Upper lobe of left lung (tissue), 6 donors: ENCODE data around the gene DHRS2. TPM values are rescaled to one million over a fixed set of nuclear protein-coding genes. Genes with fewer than 3 reads are reported as not detected.

Source experiments
- ATAC-seq, 2 donors: fragments of 200-7000 bp; cut with Tn5 transposase; one replicate each; pipeline ENCODE4 v1.9.1; 2022; ENCODE audit warnings: mild to moderate bottlenecking in 2 of 2, moderate library complexity in 2 of 2; ENCODE audit not compliant: low FRiP score in 2 of 2
- DNase-seq, 2 donors: peaks; one replicate each; pipeline ENCODE4 v3.0.0-alpha.2; 2019 to 2020
- H3K27ac ChIP-seq, 4 donors: fragments of 200-600 bp; sonication (generic); one replicate each; pipeline ENCODE4 v1.5.1; 2016 to 2019
- H3K27me3 ChIP-seq, 4 donors: fragments of 200-600 bp; sonication (generic); one replicate each; pipeline ENCODE4 v1.5.1; 2017 to 2019
- H3K36me3 ChIP-seq, 4 donors: fragments of 200-600 bp; sonication (generic); one replicate each; pipeline ENCODE4 v1.5.1; 2016 to 2019
- H3K4me1 ChIP-seq, 4 donors: fragments of 200-600 bp; sonication (generic); one replicate each; pipeline ENCODE4 v1.5.1; 2018 to 2019
- H3K4me3 ChIP-seq, 4 donors: fragments of 200-600 bp; sonication (generic); one replicate each; pipeline ENCODE4 v1.5.1; 2017 to 2019; ENCODE audit warnings: mild to moderate bottlenecking in 2 of 4, moderate library complexity in 1 of 4
- H3K9me3 ChIP-seq, 4 donors: fragments of 200-600 bp; sonication (generic); one replicate each; pipeline ENCODE4 v1.5.1; 2018 to 2019
- CTCF ChIP-seq, 6 experiments: fragments of 450-650 bp in 4 of 6; fragments of 200-600 bp in 2 of 6; sonication (generic) in 2 of 6; IDR thresholded peaks; one replicate each; pipeline ENCODE4 v1.5.1; 2016 to 2019; ENCODE audit warnings: antibody characterized with exemption in 6 of 6
- EP300 ChIP-seq, 4 donors: sonication (generic); formaldehyde crosslinking; IDR thresholded peaks; one replicate each; pipeline ENCODE4 v1.5.1; 2017; ENCODE audit warnings: antibody characterized with exemption in 4 of 4, control low read depth in 2 of 4
- POLR2A ChIP-seq, 4 donors: fragments of 450-650 bp; IDR thresholded peaks; one replicate each; pipeline ENCODE4 v1.5.1; 2016 to 2017; ENCODE audit warnings: antibody characterized with exemption in 4 of 4, mild to moderate bottlenecking in 2 of 4
- POLR2AphosphoS5 ChIP-seq, 2 donors: sonication (generic); formaldehyde crosslinking; IDR thresholded peaks; one replicate each; pipeline ENCODE4 v1.5.1; 2017; ENCODE audit warnings: antibody characterized with exemption in 2 of 2
- WGBS, 2 donors: methylation state at CpG; one replicate each; pipeline ENCODE4 v1.1.5; 2017 to 2018; 5-methylcytosine and 5-hydroxymethylcytosine counted together
- total RNA-seq, 6 donors: library from RNA; depleted of rRNA in 4 of 6; stranded (reverse); fragments of >200 nt in 4 of 6; gene quantifications; one replicate each; pipeline versions ENCODE4 v1.1.0 to v1.2.1, GENCODE V29; 2016 to 2021
- donor health status: DM: no; HTN: no; CAD: no; lungs with moderate emphysema.
- donor health status: DM: no; HTN: yes; CAD: no; lungs with severe emphysema.

The DHRS2 gene
- total RNA-seq, 6 donors from 2014 or later = 0.30 to 5.2 (median 0.76) TPM; not detected in 1

- Histone ChIP-seq H3K36me3 (no peaks in the 10 kb centered on the region), H3K4me3 (no peak overlapping the region), H3K4me1 (peaks cover 0 to 10% (median 0%) of the 10 kb centered on the region in 4 donors), H3K27ac (no peak overlapping the region), H3K27me3 (no peaks in the 10 kb centered on the region), H3K9me3 (no peaks in the 10 kb centered on the region)
- TF ChIP-seq POLR2AphosphoS5 (IDR thresholded peaks at IDR 0.05) = no peak
- TF ChIP-seq CTCF (IDR thresholded peaks at IDR 0.05) = no peak
- no peak for TF ChIP-seq POLR2A (IDR thresholded peaks at IDR 0.05)
- no peak for TF ChIP-seq EP300 (IDR thresholded peaks at IDR 0.05)
- DNase-seq = no peak
- 71 to 76% methylated on average over 2 of the region's 2 CpGs for WGBS, 2 donors
- ATAC-seq = no peak
These were observed 17.7 kb upstream of the DHRS2 start for GRCh38 chr14:23618415-23618988.

- ATAC-seq (no peak), DNase-seq (no peak)
- Histone ChIP-seq H3K27me3 (no peaks in the 10 kb centered on the region), H3K27ac (no peak overlapping the region), H3K36me3 (no peaks in the 10 kb centered on the region), H3K4me1 (peaks cover 0 to 10% (median 0%) of the 10 kb centered on the region in 4 donors), H3K9me3 (peaks cover 0 to 12% (median 8%) of the 10 kb centered on the region in 4 donors), H3K4me3 (no peak overlapping the region)
- WGBS, 2 donors = 69 to 83% methylated on average over 3 of the region's 3 CpGs
- TF ChIP-seq POLR2A (IDR thresholded peaks at IDR 0.05) (no peak), CTCF (IDR thresholded peaks at IDR 0.05) (no peak), EP300 (IDR thresholded peaks at IDR 0.05) (no peak), POLR2AphosphoS5 (IDR thresholded peaks at IDR 0.05) (no peak)
These were observed 15.9 kb upstream of the DHRS2 start for GRCh38 chr14:23620177-23620702.

DNA sequence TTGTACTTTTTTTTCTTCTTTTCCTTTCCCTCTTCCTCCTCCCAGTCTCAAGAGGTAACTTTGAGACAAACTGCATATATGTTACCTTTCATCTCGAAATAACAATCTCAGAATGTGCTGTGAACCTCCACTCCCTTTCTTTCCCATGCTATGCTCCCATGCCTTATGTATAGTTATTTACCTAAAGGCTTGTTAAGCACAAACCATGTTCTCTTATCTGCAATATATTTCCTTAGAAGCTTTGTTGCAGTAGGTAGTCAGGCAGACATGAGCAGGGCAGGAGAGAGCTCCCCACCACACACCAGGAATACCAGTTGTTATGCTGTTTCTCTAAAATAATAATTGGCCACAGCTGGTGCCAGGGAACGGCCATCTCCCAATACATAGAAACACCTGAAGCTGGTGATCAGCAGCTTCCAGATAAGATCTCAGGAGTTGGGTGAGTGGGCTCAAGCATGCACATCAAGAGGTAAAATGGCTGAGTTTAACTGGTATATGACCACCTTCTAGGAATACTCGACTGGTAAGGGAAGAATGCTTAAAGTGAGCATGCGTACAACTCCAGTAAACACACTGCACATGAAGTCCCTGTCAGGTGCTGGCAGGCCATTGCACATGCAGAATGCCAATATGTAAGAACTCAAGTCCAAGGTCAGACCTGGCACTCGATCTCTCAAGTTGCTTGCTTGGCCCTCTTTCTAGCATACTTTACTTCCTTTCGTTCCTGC lies 14.8 kb upstream of the DHRS2 start:
- 51 to 60% methylated on average over 6 of the region's 6 CpGs for WGBS, 2 donors
- TF ChIP-seq CTCF (IDR thresholded peaks at IDR 0.05) (no peak), POLR2A (IDR thresholded peaks at IDR 0.05) (no peak), POLR2AphosphoS5 (IDR thresholded peaks at IDR 0.05) (no peak), EP300 (IDR thresholded peaks at IDR 0.05) (no peak)
- DNase-seq (no peak), ATAC-seq (no peak)
- H3K36me3 ChIP-seq = no peaks in the 10 kb centered on the region
- no peak overlapping the region for H3K27ac ChIP-seq
- no peaks in the 10 kb centered on the region for H3K27me3 ChIP-seq
- H3K4me1 ChIP-seq = peaks cover 0 to 10% (median 0%) of the 10 kb centered on the region in 4 donors
- H3K4me3 ChIP-seq = no peak overlapping the region
- peaks cover 0 to 12% (median 8%) of the 10 kb centered on the region in 4 donors for H3K9me3 ChIP-seq

- DNase-seq (no peak), ATAC-seq (no peak)
- Histone ChIP-seq H3K27ac (no peak overlapping the region), H3K9me3 (peaks cover 0 to 12% (median 8%) of the 10 kb centered on the region in 4 donors), H3K36me3 (no peaks in the 10 kb centered on the region), H3K4me1 (peaks cover 0 to 10% (median 0%) of the 10 kb centered on the region in 4 donors), H3K27me3 (no peaks in the 10 kb centered on the region), H3K4me3 (no peak overlapping the region)
- TF ChIP-seq CTCF (IDR thresholded peaks at IDR 0.05) = no peak
- no peak for TF ChIP-seq POLR2A (IDR thresholded peaks at IDR 0.05)
- no peak for TF ChIP-seq EP300 (IDR thresholded peaks at IDR 0.05)
- TF ChIP-seq POLR2AphosphoS5 (IDR thresholded peaks at IDR 0.05) = no peak
- WGBS, 2 donors = 66 to 74% methylated on average over 4 of the region's 4 CpGs
These were observed 14.0 kb upstream of the DHRS2 start for GRCh38 chr14:23621932-23622730.
